Measurements from ENCODE around the gene GORASP2.

The GORASP2 gene

GRCh38 chr2:170966648-170967396 lies 37.8 kb downstream of the GORASP2 start:
- DNase-seq (ENCODE audit: low spot score) = peak; percentile 42

- DNase-seq (ENCODE audit: low spot score) = no peak
Observed at GRCh38 chr2:170967553-170967952, 38.5 kb downstream of the GORASP2 start.

GRCh38 chr2:170968205-170969003 lies 39.4 kb downstream of the GORASP2 start:
- no peak for DNase-seq (ENCODE audit: low spot score)

GRCh38 chr2:170969030-170969429 lies 40.0 kb downstream of the GORASP2 start:
- no peak for DNase-seq (ENCODE audit: low spot score)

- no peak for DNase-seq (ENCODE audit: low spot score)
Observed at GRCh38 chr2:170969872-170970496, 40.9 kb downstream of the GORASP2 start.

- no peak for DNase-seq (ENCODE audit: low spot score)
Observed at GRCh38 chr2:170971071-170971470, 42.0 kb downstream of the GORASP2 start.

GRCh38 chr2:170972296-170973224 lies 43.5 kb downstream of the GORASP2 start:
- no peak for DNase-seq (ENCODE audit: low spot score)

GRCh38 chr2:170973225-170973491 lies 44.1 kb downstream of the GORASP2 start:
- no peak for DNase-seq (ENCODE audit: low spot score)

GRCh38 chr2:170973492-170974303 lies 44.6 kb downstream of the GORASP2 start:
- peak; percentile 89 for DNase-seq (ENCODE audit: low spot score)

GRCh38 chr2:170974304-170974993 lies 45.4 kb downstream of the GORASP2 start:
- DNase-seq (ENCODE audit: low spot score) = peak; percentile 71

- DNase-seq (ENCODE audit: low spot score) = no peak
Observed at GRCh38 chr2:170975127-170975942, 46.3 kb downstream of the GORASP2 start.

- DNase-seq (ENCODE audit: low spot score) = no peak
Observed at GRCh38 chr2:170975943-170976270, 46.9 kb downstream of the GORASP2 start.

- no peak for DNase-seq (ENCODE audit: low spot score)
Observed at GRCh38 chr2:170984079-170984478, 55.0 kb downstream of the GORASP2 start.

GRCh38 chr2:170985407-170985806 lies 56.4 kb downstream of the GORASP2 start:
- DNase-seq (ENCODE audit: low spot score) = no peak

- no peak for DNase-seq (ENCODE audit: low spot score)
Observed at GRCh38 chr2:170986566-170987258, 57.7 kb downstream of the GORASP2 start.

GRCh38 chr2:170991398-170992182 lies 62.5 kb downstream of the GORASP2 start:
- no peak for DNase-seq (ENCODE audit: low spot score)

GRCh38 chr2:170996316-170996715 lies 67.3 kb downstream of the GORASP2 start:
- DNase-seq (ENCODE audit: low spot score) = no peak

- no peak for DNase-seq (ENCODE audit: low spot score)
Observed at GRCh38 chr2:170997893-170998597, 69.0 kb downstream of the GORASP2 start.

All from HuH-7 (cell line).